Ovary (tissue), 3 donors: Measurements from ENCODE around the gene MYO1E.

Experiments
- CTCF ChIP-seq, 3 donors: fragments of 450-650 bp in 2 of 3; fragments of 200-600 bp in 1 of 3; IDR thresholded peaks; one replicate each; pipeline versions ENCODE4 v1.5.1 to v1.8.0; 2016 to 2022; ENCODE audit warnings: antibody characterized with exemption in 3 of 3, mild to moderate bottlenecking in 1 of 3
- EP300 ChIP-seq: sonication (generic); formaldehyde crosslinking; IDR thresholded peaks from one replicate; pipeline ENCODE4 v1.6.1; 2017; ENCODE audit warnings: antibody characterized with exemption
- POLR2A ChIP-seq: fragments of 450-650 bp; IDR thresholded peaks from one replicate; pipeline ENCODE4 v1.6.1; 2017; ENCODE audit warnings: antibody characterized with exemption, mild to moderate bottlenecking, moderate library complexity
- donor health status: DM: no; HTN: no; CAD: no.

- TF ChIP-seq CTCF (IDR thresholded peaks at IDR 0.05) (no peak), POLR2A (no peak), EP300 (no peak)
Measured at GRCh38 chr15:59232476-59232875, 140.2 kb downstream of the MYO1E start.
